ENCODE measurements around the gene RACGAP1. TPM values are rescaled to one million over a fixed set of nuclear protein-coding genes. Genes with fewer than 3 reads are reported as not detected.

Gene RACGAP1
- total and polyA plus RNA-seq, 2 of the 8 experiments (the other 6 are each of a cell fraction or from before 2014, with no cell fraction given): 18.0 to 66.3 TPM

DNA sequence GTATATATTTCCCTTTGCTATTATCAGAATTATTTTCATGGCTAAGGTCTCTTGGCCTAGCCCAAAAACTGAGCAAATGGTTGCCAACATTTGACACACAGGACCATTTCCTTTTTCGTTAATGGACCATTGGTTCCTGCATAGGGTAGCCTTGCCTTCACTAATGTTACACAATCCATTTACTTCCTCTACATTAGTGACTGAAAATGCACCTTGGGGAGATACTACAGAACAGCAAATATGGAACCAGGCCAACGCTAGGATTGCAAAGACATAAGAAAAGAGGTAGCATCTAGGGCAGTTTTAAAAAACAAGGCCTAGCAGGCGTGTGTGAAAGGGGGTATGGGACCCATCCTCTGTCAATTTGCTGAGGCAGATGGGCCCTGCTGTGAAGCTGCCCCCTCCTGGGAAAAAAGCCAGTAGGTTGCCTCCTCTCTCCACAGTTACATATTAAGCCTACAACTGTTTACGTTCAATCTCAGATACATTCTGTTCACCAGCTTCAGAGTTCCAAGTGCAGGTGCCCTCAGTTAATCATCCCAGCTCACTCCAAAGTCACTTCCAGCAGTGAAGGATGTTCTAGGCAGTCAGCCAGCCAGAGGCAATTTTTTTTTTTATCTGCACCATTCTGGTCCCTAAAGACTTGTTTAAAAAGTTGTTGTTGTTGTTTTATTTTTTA lies 37.5 kb downstream of the RACGAP1 start:
- Histone ChIP-seq H3K79me1 (ENCODE audit: low read depth, low read length) (no peaks in the 10 kb centered on the region), H2BK20ac (ENCODE audit: low read length) (no peak overlapping the region), H3K9ac (replicated peaks in 1 of 4; ENCODE audit: extremely low read depth in 1 of 4, low read depth in 3 of 4, low read length in 3 of 4) (no peak overlapping the region), H2BK120ac (replicated peaks; ENCODE audit: low read depth, low read length) (no peak overlapping the region), H3K14ac (ENCODE audit: insufficient read length) (no peak overlapping the region), H3K27me3 (replicated peaks in 1 of 4; ENCODE audit: control insufficient read depth in 3 of 4, extremely low read depth in 1 of 4, insufficient read depth in 3 of 4, low read length in 3 of 4) (no peaks in the 10 kb centered on the region), H3K18ac (ENCODE audit: extremely low read depth, low read length) (no peak overlapping the region), H3K23me2 (ENCODE audit: low read depth, low read length) (no peaks in the 10 kb centered on the region), H3K4me1 (replicated peaks in 1 of 4; ENCODE audit: control insufficient read depth in 3 of 4, insufficient read depth in 4 of 4, low read length in 3 of 4) (peaks cover 3 to 10% (median 6%) of the 10 kb centered on the region in 4 experiments; a peak in 6 of 7 replicates), H4K20me1 (replicated peaks in 1 of 2; ENCODE audit: control insufficient read depth in 1 of 2, insufficient read depth in 2 of 2, low read length in 2 of 2) (peaks cover 0 to 6% of the 10 kb centered on the region in 2 experiments), H2AK5ac (ENCODE audit: low read depth, low read length) (no peak overlapping the region), H3K23ac (ENCODE audit: insufficient read length) (no peak overlapping the region), H3K4me2 (ENCODE audit: insufficient read depth in 1 of 2, low read depth in 2 of 2, low read length in 2 of 2) (no peak overlapping the region), H3K4me3 (ENCODE audit: extremely low read depth in 1 of 4, insufficient read depth in 2 of 4, low read depth in 3 of 4, low read length in 4 of 4) (no peak overlapping the region), H3K56ac (replicated peaks; ENCODE audit: insufficient read length, low read depth, low read length) (no peak overlapping the region), H2BK5ac (ENCODE audit: low read depth, low read length) (no peak overlapping the region), H4K8ac (ENCODE audit: extremely low read depth, insufficient read depth, low read length) (no peak overlapping the region), H4K5ac (ENCODE audit: insufficient read length, low read depth, low read length) (no peak overlapping the region), H2BK12ac (ENCODE audit: low read depth, low read length) (no peak overlapping the region), H2AFZ (ENCODE audit: low read length) (no peak overlapping the region), H3K4ac (replicated peaks; ENCODE audit: insufficient read length, low read depth, low read length) (no peak overlapping the region), H3K36me3 (ENCODE audit: control insufficient read depth in 2 of 4, insufficient read depth in 4 of 4, low read length in 3 of 4) (peaks cover 12 to 30% (median 25%) of the 10 kb centered on the region in 4 experiments), H3K79me2 (ENCODE audit: control insufficient read depth in 1 of 2, insufficient read depth in 2 of 2, low read length in 2 of 2) (no peaks in the 10 kb centered on the region), H3K9me3 (ENCODE audit: insufficient read depth in 2 of 2, low read depth in 1 of 2, low read length in 1 of 2) (no peaks in the 10 kb centered on the region), H2BK15ac (ENCODE audit: low read length) (no peak overlapping the region), H4K91ac (replicated peaks; ENCODE audit: insufficient read length, low read length) (no peak overlapping the region), H3K27ac (ENCODE audit: low read depth, low read length) (no peak overlapping the region)
- POLR2A ChIA-PET (ENCODE audit: partially characterized antibody): no interaction called here
- no peak for FAIRE-seq
- TF ChIP-seq FOSL1 (IDR thresholded peaks at IDR 0.05; ENCODE audit: insufficient read depth, low read depth, low read length): no peak
- TF ChIP-seq ZNF274 (IDR thresholded peaks at IDR 0.05; ENCODE audit: borderline replicate concordance, extremely low read depth, low read length): no peak
- TF ChIP-seq KDM5A (IDR thresholded peaks at IDR 0.05; ENCODE audit: low read length): no peak
- TF ChIP-seq BRCA1 (IDR thresholded peaks at IDR 0.05; ENCODE audit: low read depth, low read length): no peak
- no peak for TF ChIP-seq JUN (IDR thresholded peaks at IDR 0.05; ENCODE audit: low read depth, low read length)
- no peak for TF ChIP-seq HDAC2 (IDR thresholded peaks at IDR 0.05; ENCODE audit: borderline replicate concordance in 1 of 2, low read depth in 2 of 2, low read length in 2 of 2)
- TF ChIP-seq CBX8 (IDR thresholded peaks at IDR 0.05; ENCODE audit: borderline replicate concordance, low read depth, low read length): no peak
- TF ChIP-seq RNF2 (IDR thresholded peaks at IDR 0.05; ENCODE audit: borderline replicate concordance, low read depth, low read length, missing control alignments, poor library complexity, severe bottlenecking): no peak
- CTCF ChIA-PET (ENCODE audit: partially characterized antibody): interaction anchor here (0.5 to 0.9 kb wide), 5 partner anchors 19 to 1225 kb away, joined by 3 to 4 read pairs (median 4); no protein-coding TSS in a partner anchor
- 89% methylated on average over 4 of the region's 4 CpGs; no CpG with 5 or more reads in 1 of the 2 experiments for WGBS, 2 experiments (ENCODE audit: extremely low coverage in 1 of 2, insufficient coverage in 1 of 2, insufficient read length in 1 of 2, insufficient replicate concordance in 2 of 2, low coverage in 1 of 2, low lambda C conversion rate in 2 of 2, missing lambda C conversion rate in 1 of 2)
- DNase-seq (ENCODE audit: low read depth in 1 of 2, low spot score in 2 of 2): no peak
